Ishikawa (cell line): ENCODE results near the gene CA5B.
A peak's percentile ranks its signal among the peaks of the same experiment; 100 is the strongest.

ENCODE experiments used
- CEBPB ChIP-seq: IDR thresholded peaks from 2 replicates; pipeline ENCODE4 v1.6.1; 2012
- CREB1 ChIP-seq: IDR thresholded peaks from 2 replicates; pipeline ENCODE4 v1.6.1; 2012; ENCODE audit warnings: low read depth
- EGR1 ChIP-seq: IDR thresholded peaks from 2 replicates; pipeline ENCODE4 v1.6.1; 2012
- EP300 ChIP-seq: IDR thresholded peaks from 2 replicates; pipeline ENCODE4 v1.6.1; 2012; ENCODE audit warnings: borderline replicate concordance
- FOXM1 ChIP-seq: IDR thresholded peaks from 2 replicates; pipeline ENCODE4 v1.6.1; 2012; ENCODE audit warnings: low read depth, borderline replicate concordance
- MAX ChIP-seq: IDR thresholded peaks from 2 replicates; pipeline ENCODE4 v1.6.1; 2012
- RAD21 ChIP-seq: IDR thresholded peaks from 2 replicates; pipeline ENCODE4 v1.6.1; 2012; ENCODE audit warnings: low read depth
- REST ChIP-seq: IDR thresholded peaks from 2 replicates; pipeline ENCODE4 v1.6.1; 2012; ENCODE audit warnings: low read depth, mild to moderate bottlenecking
- TAF1 ChIP-seq: IDR thresholded peaks from 2 replicates; pipeline ENCODE4 v1.6.1; 2012; ENCODE audit warnings: low read depth, mild to moderate bottlenecking
- TCF12 ChIP-seq: IDR thresholded peaks from 2 replicates; pipeline ENCODE4 v1.6.1; 2012; ENCODE audit warnings: low read depth
- TEAD4 ChIP-seq: IDR thresholded peaks from 2 replicates; pipeline ENCODE4 v1.6.1; 2012
- USF1 ChIP-seq: IDR thresholded peaks from 2 replicates; pipeline ENCODE4 v1.6.1; 2012
- YY1 ChIP-seq: IDR thresholded peaks from 2 replicates; pipeline ENCODE4 v1.6.1; 2012; ENCODE audit warnings: low read depth
- ZBTB7A ChIP-seq: IDR thresholded peaks from 2 replicates; pipeline ENCODE4 v1.6.1; 2012; ENCODE audit warnings: low read depth

DNA sequence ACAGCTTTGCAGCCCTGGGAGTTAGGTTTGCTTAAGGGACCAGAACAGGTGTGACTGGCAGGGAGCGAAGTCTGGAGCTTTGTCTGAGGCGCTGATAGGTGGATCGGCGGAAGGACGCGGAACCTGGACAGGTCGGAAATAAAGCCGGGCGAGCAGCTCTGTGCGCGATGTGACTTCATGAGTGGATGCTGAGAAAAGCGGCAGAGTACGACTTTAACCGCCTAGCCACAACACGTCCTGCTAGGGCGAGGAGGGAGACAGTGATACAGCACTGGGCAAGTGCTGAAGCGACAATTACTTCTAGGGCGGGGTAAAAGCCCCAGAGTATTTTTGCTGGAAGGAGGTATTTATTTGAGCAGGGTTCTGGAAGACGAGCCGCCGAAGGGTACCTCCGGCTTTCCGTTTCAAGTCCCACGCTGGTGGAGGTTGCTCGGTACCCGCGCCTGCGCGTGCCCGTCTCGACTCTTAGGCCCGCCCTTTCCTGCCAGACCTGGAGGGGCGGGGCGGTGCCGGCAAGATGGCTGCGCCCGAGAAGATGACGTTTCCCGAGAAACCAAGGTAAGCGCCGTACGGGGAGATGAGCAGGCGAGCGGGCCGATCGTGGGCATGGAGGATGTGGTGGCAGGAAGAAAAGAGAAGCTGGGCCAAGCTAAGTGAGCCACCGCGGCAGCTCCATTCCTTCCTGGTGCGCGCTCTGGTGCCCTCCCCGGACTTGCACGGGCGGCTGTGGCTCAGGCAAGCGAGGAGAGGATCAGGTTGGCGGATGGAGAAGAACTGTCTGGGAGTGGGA, 52.1 kb downstream of the CA5B start, which contains the start of gene ZRSR2:
- TF ChIP-seq TCF12 (no peak), YY1 (peak; percentile 89), TEAD4 (no peak), MAX (peak; percentile 57; the same call in 1 of the 2 replicates), EP300 (no peak), FOXM1 (no peak), CEBPB (no peak), CREB1 (no peak), USF1 (no peak), EGR1 (no peak), REST (no peak), RAD21 (no peak), TAF1 (peak; percentile 66), ZBTB7A (no peak)
